HG02840 (cell line): ENCODE data around the gene TMCO2.

Experiments
- ATAC-seq: cut with Tn5 transposase; IDR thresholded peaks from one replicate; pipeline ENCODE4 v1.9.1; 2021; ENCODE audit warnings: mild to moderate bottlenecking, moderate library complexity, moderate number of reproducible peaks; ENCODE audit not compliant: unreplicated experiment, low FRiP score

The TMCO2 gene

DNA sequence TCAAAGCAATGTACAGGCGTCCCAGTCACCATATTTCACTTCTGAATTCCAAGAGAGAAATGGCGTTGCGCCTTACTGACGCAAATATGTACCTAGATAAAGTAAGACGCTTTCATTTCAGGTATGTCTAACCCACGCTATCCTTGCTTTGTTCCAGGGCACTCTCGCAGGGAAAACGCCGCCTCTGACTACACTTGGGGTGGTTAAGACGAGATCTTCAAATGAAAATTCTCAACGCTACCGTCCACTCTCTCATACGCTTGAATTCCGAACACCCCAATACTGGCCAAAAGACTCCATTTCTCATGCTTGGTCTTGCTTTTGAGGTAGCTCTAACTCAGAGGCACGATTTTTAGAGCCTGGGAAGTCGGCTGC, 9.6 kb downstream of the TMCO2 start:
- ATAC-seq: peak; percentile 6

DNA sequence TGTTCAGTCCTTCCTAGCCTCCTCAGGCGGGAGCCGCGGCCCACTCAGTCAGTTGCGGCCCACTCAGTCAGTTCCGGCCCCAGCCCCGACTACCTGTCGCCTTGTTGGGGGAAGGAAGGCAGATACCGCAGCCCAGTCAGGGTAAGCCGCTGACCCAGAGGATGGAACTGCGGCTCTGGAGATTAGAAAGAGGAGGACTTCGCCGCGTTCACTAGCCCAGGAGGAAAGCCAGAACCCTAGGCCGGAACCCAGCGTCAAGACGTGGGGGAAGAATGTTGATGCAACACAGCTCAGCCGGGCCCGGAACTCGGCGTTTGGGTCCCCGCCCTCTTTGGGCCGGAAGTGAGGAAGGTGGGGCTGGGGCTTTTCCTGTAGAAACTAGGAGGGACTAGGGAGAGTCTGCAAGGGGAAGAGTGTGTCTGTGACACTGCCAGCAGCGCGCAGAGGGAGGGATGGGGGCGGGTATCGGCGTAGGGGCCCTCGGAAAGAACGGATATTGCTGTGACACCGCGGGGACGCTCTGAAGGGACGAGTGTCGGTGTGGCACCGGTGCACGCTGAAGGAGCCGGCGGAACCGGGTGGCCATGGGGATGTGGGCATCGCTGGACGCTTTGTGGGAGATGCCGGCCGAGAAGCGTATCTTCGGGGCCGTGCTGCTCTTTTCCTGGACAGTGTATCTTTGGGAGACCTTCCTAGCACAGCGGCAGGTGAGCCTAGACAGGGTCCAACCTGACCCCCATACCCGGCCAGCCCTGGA, 10.1 kb downstream of the TMCO2 start, which contains the start of gene ZMPSTE24:
Gene ZMPSTE24, plus strand, starts transcription at position 549 of the 757 bp plus-strand sequence. Its CDS starts 36 bp downstream, at position 585.
- ATAC-seq: peak; percentile 91

DNA sequence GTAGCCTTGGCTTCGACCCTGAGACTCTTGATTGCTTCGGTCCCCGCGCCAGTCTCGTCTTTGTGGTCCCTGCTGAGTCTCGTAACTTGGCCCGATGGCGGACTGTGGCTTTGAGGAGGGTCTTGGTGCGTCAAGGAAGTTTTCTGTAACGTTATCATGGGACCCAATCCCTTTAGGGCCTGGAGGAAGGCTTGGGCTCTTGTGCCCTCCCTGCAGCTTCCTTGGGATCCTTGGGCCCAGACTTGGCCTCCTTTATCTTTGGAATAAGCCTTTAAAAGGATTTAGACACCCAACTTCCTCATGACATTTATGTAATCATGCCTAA, 10.7 kb downstream of the TMCO2 start:
- no peak for ATAC-seq

DNA sequence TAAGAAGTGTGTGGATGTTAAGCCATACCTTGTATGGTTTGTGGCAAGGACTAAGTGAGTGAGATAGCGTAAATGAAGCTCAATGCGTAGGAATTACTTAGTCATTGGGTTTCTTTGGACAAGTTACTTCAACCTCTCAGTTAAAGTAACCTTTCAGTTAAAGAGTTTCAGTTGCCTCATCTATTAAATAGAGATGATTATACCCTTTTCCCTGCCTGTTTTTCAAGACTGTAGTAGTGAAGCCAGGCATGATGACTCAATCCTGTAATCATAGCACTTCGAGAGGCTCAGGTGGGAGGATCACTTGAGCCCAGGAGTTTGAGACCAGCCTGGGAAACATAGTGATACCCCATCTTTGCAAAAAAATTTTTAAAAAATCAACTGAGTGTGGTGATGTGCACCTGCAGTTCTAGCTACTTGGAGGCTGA, 16.6 kb downstream of the TMCO2 start:
- ATAC-seq: no peak

DNA sequence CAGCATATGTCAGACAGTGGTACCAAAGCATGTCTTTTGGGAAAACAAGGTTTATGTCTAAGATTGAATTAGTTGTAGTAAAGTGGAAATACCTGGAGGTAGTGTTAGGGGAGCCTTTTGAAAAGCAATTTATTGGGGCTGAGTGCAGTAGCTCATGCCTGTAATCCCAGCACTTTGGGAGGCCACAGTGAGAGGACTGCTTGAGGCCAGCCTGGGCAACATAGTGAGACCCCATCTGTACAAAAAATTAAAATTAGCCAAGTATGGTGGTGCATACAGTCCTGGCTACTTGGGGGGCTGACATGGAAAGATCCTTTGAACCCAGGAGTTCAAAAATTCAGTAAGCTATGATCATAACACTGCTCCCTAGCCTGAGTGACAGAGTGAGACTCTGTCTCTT, 17.6 kb downstream of the TMCO2 start:
- no peak for ATAC-seq

DNA sequence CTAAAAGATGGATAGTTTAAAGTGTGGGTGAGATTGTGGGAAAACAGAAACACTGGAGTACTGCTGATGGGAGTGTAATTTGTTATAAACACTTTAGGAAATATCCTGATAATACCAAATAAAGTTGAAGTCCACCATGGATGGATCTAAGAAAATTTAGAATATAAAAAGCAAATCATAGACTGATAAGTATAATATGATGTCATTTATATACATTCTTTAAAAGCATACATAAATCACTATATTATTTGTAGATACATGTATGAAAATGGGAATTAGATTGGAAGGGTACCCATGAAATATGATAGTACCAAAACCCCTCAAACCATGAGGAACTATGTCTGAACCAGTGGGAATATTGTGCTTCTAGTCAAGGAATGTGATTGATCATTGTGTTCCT, 18.2 kb downstream of the TMCO2 start:
- ATAC-seq: no peak

DNA sequence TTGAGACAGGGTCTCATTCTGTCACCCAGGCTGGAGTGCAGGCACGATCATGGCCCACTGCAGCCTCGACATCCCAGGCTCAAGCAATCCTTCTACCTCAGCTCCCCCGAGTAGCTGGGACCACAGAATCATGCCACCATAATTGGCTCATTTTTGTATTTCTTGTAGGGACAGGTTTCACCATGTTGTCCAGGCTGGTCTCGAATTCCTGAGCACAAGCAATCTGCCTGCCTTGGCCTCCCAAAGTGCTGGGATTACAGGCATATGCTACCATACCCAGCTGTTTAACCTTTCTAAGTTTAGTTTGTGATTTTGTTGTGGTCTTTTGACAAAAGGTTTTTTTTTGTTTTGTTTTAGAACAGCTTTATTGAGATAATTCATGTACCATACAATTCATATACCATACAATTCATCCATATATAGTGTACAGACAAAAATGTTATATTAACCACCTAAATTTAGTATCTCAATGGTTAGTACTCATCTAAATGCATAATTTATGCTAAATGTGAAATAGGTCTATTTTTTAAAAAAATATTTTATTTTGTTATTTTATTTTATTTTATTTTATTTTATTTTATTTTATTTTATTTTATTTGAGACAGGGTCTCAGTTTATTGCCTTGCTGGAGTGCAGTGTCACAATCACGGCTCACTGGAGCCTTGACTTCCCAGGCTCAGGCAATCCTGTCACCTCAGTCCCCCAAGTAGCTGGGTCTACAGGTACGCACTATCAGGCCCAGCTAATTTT, 19.2 kb downstream of the TMCO2 start:
- no peak for ATAC-seq

DNA sequence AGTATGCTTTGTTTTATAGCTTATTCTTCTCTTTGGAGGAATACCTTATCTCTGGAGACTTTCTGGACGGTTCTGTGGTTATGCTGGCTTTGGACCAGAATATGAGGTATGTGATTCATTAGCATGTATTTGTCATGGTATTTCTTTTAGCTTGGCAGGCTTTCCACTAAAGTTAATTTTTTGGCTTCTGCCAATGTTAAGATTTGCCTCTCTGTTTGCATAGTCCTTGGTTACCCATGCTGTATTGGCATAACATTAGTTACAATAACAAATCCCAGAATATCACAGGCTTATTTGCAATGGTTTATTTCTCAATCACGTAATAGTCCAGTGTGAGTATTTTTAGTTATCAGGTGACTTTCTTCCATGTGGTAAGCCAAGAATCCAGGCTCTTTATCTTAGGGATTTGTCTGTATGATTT, 20.0 kb downstream of the TMCO2 start:
- ATAC-seq: no peak

DNA sequence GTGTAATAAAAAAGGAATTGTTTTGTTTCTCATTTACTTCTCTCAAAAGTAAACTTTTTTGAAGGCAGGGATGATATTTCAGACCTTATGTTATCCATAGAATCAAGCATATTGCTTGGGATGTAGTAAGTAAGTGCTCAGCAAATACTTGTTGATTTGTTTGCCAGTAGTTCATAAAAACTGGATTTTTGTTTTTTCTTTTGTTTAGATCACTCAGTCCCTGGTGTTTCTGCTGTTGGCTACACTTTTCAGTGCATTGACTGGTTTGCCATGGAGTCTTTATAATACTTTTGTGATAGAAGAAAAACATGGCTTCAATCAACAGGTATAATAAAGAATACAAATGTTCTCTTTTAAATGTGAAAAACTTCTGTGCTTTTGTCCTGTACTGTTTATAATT, 20.5 kb downstream of the TMCO2 start:
- no peak for ATAC-seq

DNA sequence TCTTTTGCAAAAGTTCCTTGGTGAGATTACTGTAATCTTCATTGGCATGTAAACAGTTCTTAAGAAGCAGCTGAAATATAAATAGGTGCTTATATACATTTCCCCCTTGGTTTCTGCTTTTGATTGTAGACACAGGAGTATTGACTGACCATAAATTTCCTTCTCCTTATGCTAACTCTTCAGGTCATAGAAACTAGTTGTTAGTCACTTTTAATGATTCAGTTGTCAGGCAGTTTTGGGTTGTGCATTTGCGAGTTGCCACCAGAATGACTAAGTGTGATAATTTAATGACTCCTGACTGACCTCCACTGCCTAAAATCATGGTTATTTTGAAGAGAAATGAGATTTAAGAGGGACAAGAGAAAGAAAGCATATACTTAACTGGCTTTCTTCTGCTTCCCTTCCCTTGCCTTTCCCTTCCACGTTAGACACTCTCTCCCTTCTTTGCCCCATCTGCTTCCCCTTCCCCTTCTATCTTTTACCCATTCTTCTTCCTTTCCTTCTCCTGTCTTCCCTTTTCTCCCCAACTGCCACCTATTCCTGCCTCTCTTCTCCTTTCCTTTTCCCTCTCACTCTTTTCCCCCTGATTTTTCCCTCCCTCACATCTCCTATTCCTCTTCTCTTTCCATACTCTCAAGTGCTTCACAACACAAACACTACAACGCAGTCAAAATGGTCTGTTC, 22.6 kb downstream of the TMCO2 start:
- ATAC-seq: no peak

DNA sequence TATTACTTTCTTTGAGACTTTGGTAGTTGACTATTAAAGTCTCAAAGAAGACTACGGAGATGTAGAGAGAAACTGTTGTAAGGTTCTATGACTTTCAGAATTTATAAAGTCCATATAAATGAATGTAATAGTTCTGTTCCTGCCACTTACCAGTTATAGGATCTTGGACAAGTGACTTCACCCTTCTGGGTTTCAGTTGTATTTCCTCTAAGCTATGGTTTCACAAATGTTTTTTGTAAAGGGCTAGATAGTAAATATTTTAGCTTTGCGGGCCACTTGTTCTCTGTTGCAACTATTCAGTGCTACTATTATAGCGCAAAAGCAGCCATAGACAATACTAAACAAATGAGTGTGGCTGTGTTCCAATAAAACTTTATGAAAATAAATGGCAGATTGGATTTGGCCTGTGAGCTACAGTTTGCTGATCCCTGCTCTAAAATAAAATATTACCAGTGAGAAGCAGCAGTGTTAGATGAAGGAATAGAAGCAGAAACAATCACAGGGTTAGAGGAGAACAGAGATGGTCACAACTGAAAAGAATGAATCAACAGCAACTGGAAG, 25.0 kb downstream of the TMCO2 start:
- no peak for ATAC-seq

DNA sequence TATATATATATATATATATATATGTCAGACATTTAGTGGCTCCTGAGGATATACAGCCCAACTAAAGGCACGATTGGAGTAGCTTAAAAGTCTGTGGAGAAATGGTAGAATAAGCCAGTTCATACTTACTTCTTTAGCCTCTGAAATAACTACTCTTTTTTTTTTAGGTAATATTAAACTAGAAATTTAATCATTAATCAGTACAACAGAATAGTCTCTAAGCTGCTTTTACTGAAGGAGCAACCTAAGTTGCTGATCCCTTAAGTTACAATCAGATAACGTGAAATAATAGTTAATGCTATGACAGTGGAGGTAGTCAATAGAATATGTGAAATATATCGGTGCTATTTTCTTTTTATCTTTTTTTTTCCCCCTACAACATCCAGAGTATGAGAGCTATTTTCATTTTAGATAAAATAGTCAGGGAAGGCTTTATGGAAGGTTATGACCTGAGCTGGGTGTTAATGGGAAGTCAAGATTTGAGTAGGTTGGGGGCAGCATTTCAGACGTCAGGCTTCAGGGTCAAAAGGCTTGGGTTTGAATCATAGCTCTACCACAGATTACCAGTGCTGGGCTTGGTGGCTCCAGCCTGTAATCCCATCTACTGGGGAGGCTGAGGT, 25.9 kb downstream of the TMCO2 start:
- ATAC-seq: no peak

DNA sequence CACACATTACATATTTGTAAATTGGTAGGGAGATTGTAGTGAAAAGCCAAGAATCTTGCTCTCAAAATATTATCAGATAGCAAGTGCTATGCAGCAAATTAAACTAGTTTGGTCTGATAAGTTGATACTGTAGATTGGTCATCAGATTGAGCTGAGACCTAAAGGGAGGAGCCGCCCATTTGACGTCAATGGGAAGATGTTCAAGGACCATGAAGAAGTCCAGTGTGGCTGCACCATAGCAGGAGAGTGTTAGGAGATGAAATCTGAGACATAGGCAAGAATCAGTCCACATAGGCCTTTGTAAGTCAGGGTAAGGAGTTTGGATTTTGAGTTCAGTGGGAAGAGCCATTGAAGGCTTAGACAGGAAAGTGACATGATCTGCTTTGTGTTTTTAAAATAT, 26.6 kb downstream of the TMCO2 start:
- no peak for ATAC-seq

DNA sequence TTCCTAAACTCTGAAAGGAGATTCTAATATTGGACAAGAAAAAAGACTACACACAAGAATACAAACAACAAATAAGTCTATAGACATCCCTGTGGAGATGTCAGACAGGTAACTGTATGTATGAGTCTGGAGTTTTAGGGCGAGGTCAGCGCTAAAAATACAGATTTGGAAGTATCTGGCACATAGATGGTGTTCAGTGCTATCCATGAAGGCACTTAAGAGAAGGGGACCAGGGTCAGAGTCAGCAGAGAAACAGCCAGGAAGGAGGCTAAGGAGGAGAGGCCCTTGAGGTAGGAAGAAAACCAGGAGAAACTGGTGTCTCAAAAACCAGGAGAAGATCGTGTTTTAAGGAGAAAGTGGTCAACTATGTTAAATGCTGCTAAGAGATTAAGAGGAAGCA, 28.4 kb downstream of the TMCO2 start:
- ATAC-seq: no peak

DNA sequence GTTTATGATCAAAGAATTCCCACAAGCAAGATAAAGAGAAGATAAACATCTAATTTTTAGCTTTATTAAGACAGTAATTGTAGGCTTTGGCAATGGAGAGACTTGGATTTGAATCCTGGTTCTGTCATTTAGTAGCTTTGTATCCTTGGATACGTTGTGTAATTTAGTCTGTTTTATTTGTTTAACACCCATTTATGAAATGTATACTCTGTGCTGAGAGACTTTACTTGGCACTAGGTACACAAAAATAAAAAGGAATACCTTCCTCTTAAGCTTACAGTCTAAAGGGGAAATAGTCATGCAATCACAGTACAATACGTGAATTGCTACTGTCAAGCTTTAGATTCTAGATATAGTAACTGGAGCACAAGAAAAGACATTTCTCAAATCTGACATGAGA, 34.1 kb downstream of the TMCO2 start:
- no peak for ATAC-seq

DNA sequence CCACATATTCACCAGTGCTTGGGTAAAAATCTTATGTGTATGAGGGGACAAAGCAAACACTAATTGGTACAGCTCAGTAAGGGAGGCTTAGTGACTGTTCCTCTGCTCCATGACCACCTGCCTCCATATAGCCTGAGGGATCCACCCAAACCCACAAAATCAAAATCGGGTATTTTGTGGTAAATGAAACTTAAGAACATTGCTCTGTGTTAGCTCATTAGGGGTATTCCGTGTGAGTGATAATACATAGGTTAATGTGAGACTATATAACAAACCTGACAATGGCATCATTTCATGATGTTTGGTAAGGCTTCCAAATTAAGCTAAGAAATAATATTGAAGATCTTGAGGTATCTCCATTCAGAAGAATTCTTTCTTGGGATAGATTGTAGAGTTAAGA, 43.6 kb downstream of the TMCO2 start:
- no peak for ATAC-seq

DNA sequence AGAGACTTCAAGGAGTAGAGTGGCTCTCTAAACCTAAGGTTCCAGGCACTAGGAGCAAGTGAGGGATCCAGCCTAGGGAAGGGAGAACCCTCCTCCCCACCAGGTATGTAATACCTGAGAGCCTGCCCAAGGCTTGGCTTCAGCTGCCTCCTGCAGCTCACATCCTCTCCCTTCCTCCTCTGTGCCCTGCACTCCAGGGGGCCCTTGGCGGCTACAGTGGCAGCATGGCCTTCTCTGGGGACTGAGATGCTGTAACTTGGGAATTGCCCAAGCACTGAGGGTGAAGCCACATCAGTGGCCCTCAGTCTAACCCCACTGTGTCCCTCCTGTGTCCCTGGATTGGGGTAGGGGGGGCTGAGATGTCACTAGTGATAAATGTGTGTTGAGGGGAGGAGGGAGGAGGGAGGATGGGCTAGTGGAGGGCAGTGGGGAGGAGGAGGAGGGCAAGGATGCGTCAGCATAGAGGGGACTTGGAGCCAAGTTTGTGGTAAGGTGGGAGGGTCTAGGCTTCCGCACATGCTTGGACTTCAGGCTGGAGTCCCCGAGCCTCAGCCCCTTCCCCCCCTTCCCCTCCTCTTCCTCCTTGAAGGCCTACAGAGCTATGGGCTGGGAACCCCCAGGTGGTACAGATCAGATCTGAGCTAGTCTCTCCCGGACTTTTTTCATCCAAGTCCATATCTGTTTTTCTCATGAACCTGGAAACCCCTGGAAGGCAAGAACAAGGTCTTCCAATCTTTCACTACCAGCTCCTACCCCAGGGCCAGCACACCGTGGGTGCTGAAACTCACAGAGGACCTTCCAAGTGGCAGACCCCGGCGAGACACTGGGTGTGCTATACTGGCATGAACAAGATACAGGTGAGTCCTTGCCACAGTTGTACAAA, 51.9 kb downstream of the TMCO2 start:
- ATAC-seq: no peak

DNA sequence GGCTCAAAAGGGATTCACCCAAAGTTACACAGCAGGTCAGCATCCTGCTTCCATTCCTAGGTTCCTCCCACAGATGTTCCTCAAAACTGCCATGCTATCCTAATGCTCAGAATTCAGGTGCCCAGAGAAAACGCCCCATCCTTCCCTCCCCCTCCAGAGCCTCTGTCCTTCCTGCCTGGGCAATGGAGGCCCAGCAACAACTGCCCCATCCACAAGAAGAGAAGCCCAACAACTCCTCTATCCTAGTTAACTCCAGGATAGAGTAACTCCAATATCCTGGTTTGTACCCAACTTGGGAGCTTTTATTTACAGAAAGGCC, 52.5 kb downstream of the TMCO2 start:
- ATAC-seq: no peak

DNA sequence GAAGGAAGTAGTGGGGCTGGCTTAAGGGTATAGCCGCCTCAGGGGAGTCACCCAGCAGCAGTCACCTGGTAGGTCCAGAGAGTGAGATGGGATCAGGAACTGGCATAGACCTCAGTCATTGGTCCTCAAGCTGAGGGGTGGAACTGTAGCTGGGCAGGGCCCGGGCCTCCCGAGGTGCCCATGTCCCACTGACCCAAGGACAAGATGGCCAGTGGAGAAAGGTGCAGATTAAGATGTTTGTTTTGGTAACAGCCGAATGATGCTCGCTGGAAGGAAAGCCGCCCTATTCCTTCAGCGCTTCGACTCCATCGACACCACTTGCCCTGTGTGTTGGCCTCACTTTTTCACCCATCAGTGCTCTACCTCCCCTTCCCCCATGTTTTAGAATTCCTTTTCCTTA, 52.9 kb downstream of the TMCO2 start:
- no peak for ATAC-seq

DNA sequence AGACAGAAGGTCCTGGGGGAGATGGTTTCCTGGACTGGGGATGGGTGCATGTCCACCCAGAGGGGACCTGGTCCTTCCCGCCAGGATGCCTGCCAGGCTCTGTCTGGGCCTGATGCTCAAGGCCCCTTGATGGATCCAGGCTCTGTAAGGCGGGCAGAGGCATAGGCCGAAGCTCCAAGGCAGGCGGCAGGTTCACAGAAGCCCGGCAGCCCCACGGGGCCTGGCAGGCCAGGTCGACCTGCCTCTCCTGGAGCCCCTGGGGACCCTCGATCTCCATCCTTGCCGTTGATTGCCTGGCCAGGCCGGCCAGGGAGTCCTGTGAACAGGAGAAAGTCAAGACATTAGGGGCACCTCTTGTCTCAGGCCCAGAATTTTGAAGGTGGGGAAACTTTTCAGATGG, 53.3 kb downstream of the TMCO2 start:
- no peak for ATAC-seq
